ENCODE results near the gene C2CD2.

C2CD2 gene

DNA sequence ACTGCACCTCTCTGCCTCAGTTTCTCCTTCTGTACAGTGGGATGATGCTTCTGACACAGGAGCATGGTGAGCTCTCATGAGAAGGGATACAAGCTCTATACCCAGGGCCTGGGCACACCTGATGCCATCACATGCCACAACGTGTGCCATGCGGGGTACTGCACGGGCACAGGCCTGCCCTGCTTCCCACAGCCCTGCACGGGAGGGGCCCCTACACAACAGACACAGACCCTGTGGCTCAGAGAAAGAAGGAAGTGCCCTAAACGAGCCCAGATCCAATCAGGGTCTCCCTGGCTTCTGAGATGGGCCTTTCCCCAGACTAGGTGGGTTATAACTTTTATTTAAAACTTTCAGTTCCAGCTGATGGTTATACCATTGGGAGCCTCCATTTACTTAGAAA, 24.6 kb downstream of the C2CD2 start:
- DNase-seq = no peak

DNA sequence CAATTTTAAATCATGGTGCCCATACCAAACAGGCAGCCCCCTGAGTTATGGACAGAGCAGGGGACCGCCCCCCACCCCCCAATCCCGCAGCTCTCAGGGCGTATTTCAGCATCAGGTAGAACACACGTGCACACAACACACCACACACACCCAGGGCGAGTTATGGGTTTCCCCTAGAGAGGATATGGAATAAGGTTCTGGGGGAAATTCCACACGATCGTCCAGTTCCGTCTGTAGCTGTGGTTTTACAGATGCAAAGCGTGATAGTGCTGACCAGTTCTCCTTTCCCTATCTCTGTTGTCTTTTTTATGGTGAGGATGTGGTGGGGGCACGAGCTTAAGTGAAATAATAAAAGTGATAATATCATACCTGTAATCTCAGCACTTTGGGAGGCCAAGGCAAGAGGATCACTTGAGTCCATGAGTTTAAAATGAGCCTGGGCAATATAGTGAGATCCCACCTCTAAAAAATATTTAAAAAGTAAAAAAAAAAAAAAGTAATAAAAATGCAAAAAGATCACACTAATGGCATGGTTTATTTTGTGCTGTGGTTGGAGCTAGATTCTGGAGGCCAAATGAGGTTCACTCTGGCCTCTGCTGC, 25.1 kb downstream of the C2CD2 start:
- DNase-seq = no peak

DNA sequence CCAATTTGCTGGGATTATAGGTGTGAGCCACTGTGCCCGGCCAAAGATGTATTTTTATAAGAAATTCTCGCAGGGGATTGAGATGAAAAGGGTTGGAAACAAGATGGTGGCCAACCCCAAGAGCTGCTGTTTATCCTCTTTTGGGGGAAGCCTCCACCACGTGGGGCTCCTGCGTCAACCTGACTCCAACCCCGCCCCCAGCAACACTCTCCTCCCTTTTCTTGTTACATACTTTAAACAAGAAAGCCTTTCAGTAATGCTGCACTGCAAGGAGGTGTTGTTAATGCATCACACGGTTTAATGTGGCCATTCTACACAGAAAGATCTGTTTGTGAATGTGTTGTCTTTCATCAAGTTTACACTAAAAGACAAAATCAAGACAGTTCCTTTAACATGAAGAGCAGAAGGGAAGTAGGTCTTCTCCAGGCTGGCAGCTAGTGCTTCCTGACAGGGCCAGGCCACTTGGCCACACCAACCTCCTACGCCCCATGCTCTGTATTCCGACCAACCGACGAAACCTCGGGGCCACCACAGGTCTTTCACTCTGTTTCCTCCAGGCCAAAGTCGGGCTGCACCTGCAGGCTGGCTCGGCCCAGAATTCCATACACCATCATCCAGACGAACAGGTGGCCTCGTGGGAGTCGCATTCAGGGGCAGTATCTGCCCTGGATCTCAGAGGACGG, 25.9 kb downstream of the C2CD2 start:
- DNase-seq = no peak

DNA sequence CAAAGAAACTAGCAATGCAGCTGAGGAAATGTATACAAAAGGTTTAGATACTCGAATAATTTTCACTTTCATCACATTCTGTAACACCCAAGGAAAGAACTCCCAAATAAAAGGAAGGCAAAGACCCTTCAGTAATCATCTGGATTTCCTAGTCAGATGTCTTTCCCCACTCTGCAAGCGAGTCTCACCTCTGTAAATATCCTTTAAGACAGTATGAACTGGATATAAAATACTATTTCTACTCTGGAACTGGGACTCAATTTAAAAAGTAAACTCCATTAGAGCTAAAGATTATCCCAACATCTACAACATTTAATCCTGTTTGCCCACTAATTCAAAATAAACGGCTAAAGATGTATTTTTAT, 27.0 kb downstream of the C2CD2 start:
- DNase-seq = no peak

DNA sequence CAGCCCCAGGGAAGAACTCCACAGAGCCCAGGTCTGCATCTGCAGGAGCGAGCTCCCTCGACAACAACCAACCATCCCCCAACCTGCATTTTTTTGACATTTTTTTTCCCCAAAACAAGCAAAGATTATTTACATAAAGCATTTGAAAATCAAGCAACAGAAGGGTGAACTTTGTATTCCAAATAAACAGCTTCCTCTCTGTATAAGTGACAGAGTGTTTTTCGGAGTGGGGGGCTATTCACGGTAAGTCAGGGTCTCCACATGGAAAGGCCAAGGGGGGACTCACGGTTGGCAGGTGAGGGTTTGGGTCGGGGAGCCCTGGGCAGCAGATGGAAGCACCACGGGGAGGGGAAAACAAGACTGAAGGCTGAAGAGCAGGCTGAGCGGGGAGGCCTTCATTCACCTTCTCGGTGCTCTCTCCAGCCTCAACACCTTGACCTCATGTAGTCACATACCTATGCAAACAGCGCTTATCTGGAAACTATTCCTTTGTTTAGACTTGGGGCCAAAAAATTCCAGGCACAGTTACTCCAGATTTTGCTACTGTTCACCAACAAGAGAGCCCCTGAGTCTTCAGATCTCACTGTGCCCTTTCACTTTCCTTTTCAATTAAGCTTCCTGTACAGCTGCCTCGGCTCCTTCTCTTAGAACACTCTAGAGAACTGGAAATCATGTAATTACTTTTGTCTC, 27.6 kb downstream of the C2CD2 start:
- DNase-seq = no peak

DNA sequence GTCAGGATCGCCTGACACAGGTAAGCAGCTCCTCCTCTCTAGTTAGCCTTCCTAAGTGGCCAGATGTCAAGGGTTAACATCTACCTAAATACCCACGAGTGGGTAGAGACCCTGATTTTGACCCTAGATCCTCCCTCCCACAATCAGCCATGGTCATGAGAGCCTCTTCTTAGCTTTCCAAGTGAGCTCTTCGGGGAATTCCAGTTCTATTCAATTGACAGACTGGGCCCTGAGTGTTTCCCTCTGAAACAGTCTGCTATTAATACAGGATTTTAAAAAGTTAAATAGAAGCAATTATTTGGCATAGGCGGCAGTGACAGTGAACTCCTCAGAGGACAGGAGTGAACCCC, 28.1 kb downstream of the C2CD2 start:
- DNase-seq = no peak

DNA sequence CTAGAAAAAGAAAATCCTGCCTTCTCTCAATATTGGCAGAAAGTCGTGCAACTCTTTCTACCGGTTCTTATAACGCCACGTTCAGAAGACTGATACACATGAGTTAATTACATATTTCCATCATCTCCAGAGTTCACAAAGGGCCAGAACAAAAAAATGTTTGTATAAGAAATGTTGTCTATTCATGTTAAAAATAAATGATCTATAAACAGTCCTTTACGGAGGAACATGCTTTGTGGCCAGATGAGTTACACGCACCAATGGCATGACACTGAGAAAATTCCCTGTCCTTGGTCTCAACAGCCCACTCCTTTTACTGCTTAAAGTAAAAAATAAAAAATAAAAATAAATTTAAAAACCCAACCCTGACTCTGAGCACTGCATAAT, 29.5 kb downstream of the C2CD2 start:
- DNase-seq = no peak

DNA sequence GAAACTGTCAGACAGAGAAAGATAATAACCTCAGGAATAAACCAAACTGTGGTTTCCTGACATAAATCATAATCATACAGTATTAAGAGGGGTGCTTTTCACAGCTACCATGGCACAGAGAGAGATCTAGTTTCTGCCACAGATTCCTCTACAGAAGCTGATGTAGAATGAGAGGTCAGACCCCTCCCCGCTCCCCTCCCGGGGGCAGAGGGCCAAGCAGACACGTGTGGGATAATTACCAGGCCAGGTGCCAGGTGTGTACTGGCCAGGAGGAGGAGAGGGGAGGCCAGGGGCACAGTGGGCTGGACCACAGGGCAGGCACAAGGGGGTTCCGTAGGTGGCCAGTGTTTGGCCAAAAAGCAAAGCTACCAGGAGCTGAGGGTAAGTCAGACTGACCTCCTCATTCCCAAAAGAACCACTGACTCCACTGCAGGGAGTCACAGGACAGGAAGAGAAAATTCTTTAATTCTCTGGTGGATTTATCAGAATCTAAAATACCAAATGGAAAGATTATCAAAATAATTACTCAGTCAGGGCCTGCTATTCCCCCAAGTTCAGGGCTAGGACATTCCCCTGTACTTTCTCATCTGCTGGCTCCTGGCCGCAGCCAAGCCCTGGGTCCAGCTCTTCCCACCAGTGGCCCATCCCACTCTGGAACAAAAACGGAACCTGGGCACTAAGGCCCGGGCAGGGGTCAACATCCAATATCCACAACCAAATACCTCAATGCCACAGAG, 30.0 kb downstream of the C2CD2 start:
- DNase-seq = no peak

DNA sequence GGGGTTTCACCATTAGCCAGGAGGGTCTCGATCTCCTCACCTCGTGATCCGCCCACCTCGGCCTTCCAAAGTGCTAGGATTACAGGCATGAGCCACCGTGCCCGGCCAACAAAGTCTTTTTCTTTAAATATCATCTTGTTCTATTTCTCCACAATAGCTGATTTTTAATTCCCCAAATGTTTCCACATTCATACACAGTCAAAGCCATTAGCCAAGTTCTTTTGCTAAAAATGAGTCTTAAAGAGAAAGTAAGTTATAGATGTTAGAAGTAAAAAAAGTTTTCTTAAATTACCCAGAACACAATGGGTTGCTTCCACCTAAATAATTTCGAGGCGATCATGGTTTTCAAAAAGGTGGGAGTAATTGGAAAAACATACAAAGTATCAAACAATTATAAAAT, 30.6 kb downstream of the C2CD2 start:
- DNase-seq = no peak

DNA sequence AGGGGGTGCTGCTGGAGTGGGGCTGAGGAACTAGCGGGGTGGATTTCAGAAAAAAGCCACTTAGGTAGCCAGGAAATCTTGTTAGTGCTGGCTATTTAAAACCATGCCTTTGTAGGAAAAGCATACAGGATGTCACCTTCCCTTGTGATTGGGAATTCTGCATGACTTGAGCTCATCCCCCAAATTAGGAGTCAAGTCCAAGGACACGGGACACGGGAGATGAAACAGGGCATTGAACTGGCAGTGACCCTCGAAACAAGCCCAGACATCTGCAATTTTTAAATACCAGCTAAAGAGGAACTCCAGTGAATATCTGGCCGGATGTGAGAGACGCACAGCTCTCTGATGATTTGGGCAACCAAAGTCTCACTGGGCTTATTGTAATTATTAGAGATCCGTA, 32.8 kb downstream of the C2CD2 start:
- no peak for DNase-seq

DNA sequence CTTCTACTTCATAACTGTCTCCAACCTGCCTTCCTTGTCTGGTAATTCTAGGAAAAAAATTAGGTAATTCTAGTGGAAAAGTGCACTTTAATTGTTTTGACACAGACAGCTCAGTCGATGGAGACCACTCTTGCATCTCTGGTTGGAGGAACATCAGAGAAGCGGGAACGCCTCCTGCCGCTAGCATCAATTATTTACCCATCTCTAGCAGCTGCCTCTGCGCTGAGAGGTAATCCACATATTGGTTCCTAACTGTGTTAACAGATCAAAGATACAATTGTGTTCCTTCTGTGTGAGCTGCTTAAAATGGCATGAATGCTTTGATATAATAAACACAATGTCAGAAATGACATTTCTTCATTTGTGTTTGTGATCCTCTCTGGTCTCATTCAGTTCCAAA, 33.3 kb downstream of the C2CD2 start:
- DNase-seq = no peak

DNA sequence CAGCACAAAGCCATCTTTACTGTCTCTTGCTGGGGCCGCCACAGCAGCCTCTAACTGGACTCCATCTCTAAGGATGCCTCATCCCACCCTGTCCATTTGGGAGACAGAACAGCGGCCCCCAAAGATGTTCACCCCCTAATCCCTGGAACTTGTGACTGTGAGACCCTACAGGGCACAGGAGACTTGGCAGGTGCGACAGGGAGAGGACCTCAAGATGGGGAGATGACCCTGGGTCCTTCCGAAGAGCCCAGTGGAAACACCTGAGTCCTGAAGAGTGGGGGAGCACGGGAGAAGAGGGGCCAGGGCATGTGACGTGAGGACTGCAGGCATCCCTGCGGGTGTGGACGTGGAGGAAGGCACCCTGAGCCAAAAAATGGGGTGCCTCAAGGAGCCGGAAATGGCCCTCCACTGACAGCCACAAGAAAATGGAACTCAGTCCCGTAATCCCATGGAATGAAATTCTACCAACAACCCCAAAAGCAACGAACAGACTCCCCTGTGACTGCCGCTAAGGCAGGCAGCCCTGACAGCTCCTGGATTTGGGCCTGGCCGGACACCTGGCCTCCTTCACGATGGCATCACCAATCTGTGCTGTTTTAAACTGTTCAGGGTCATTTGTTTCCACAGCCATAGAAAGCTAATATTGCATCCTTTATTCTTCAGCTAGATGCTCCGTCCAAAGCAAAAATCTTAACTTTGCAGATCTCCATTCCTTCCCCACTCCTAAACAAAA, 34.0 kb downstream of the C2CD2 start:
- no peak for DNase-seq

DNA sequence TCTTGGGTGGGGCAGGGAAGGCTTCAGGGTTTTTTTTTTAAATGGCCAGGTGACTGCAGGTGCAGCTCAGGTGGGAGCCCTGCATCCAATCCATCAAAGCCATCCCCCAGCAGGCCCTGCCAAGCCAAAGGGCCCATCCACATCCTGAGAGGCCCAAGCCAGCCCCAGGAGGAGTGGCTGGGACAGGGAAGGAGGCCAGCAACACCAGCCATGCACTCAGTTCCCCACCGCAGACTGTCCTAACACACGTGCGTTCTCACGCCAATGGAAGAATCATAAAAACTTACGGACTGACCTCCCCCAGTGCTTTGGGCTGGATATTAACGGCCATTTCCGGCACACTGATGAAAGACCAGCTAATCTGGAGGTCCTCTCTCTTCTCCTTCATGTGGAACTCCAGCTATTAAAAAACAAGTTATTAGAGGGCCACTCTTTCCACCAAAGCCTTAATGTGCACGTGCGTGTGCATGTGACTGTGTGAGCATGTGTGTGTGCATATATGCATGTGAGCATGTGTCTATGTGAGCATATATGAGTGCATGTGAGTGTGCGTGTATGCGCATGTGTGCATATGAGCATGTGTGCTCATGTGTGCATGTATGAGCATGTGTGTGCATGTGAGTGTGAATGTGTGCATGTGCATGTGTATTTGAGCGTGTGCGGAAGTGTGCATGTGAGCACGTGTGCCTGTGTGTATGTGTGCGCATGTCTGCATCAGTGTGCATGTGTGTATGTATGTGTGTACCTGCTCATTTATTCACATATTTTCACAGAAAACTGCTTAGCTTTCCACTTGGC, 35.1 kb downstream of the C2CD2 start:
- no peak for DNase-seq

DNA sequence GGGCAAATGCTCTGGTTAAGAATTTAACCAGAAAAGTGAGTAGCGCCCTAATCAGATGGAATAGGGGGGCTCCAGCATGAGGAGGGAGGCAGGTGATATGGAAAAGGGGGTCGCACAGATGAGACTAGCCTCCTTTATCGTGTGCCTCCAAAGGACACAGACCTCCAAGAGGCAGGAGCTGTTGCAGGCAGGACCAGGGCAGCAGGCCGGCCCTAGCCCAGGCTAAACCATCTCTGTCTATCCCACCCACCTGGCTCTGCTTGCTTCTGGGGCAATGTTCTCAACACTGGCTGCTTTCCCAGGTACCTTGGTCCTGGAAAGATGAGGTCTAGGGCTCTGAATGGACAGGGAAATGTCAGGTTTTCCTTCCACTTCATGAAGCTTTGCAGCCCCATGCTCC, 36.3 kb downstream of the C2CD2 start:
- DNase-seq = no peak

DNA sequence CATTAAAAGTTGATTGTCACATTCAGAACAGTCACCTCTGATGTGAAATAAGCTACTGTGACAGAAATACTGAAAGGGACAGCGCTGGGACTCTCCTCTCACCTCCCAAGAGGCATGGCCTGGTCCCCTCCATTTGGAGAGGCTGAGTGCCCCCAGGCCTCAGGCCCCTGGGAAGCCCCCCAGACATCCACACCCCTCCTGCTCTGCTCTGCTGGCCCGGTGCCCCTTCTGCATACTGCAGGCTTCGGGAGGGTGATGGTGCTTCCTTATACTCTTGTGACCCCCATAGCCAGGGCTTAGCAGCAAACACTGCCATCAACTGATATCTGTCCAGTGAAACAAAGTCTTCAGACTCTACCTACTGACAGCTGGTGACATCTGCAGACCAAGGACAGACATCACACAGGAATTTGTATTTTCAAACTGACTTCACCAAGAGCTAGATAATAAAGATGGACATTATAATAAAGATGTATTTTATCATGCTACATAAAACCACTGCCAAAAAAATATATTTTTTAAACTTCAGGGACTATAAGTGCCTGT, 36.9 kb downstream of the C2CD2 start:
- no peak for DNase-seq

DNA sequence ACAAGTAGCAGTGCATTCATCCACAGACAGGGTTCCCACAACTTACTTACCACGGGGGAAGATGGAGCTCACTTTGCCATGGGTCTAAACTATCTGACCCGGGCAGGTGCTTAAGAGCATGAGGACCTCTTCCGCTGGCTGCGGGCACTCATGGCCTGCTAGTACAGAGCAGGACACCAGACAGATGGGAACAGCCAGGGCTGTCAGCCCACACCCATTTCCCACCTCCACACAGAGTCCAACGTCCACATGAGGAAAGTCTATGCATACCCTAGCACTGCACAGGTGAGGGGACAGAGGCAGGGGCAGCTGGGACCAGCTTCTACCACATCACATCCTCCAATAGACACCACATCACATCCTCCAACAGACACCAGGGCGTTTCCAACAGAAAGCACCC, 38.9 kb downstream of the C2CD2 start:
- no peak for DNase-seq

DNA sequence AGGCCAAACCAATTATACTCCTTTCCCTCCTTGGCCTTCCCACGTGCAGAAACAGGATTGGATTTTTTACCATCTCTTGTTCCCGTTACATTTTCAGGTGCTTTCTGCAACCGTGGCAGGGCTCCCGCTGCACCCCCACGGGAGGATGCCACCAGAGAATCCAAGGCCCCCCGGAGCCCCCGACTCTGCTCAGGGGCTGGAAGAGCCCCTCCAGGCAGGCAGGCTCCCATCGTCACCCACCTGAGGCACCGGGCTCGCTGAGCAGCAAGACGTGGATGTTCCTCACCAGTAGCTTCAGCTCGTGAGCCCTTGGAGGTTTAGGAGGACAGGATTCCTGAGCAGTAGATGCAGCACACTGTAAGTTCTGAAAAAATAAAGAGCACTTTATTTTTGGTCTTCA, 39.5 kb downstream of the C2CD2 start:
- no peak for DNase-seq

DNA sequence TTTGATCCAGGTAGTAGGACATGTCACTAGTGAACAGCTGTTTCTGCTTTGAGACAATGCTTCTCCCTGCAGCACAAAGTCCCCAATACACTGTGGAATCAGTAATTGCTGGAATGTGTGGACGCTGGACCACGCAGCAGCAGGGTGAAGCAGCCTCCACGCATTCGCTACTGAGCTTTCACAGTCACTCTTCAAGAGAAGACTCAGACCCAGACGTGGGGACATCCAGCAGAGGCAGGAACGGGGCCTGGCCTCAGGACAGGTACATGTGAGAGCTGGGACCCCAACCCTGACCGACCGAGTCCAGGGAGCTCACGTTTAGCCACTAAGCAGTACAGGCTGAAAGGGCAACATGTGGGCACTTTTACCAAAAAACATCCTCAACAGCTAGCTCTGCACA, 40.6 kb downstream of the C2CD2 start:
- no peak for DNase-seq

DNA sequence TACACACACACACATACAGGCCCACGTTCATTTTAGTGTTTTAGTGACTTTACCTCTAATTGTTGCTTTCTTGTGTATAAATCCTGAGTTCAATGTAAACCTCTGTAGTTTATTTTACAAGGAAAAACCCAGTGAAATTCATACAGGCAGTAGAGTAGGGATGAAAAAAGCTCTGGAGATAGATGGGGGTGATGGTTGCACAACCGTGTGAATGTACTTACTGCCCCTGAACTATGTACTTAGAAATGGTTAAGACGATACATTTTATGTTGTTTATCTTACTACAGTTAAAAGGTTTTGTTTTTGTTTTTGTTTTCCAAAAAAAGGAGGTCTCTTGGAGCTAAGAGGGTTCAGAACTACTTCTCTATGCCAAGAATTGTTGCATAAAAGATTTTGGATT, 45.0 kb downstream of the C2CD2 start:
- DNase-seq = no peak

DNA sequence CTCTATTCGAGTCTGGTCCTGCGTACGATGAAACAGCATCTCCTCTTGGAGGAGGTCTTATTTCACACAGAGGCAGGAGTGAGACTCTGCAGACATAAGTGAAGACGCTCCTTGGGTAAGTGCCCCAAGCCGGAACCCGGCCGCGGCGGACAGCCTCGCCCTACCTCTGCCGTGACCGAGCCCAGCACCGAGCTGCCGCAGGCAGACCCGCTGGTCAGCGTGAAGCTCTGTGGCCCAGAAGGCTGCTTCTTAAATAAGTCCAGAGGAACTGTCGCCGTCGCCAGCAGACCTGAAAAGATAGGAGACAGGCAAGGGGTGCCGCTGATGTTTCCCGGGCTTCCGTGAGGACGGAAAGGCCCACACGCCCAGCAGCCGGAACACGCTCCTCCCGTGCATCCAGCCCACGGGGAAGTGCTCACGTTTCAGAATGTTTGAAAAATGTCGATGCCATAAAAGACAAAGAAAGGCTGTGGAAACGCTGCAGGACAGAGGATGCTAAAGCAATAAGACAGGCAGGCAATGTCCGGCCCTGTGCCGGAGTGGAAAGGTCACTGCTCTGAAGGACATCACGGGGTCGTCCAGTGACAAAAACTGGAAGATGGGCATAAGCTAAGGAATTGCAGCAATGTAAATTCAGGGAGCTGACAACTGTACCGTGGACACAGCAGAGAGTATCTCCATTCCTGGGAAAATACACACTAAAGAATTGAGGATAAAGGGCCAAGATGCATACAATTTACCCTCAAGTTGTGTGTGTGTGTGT, 46.1 kb downstream of the C2CD2 start:
- DNase-seq = no peak

DNA sequence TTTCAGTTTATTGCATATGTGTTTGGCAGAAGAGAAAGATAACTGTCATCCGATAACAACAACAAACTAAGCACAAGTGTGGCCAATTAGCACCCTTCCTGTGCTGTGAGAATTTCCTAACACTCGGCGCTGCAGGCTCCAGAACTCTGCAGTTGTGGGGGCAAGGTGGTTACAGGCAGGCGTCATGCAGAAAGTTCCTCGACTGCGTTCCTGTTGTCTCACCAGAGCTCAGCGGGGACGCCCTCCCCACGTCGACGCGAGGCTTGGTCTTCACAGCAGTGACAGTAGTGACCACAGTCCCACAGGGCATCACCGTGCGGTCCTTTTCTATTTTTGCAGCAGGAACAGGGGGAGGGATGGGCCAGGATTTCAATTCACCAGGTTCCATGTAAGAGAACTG, 47.0 kb downstream of the C2CD2 start:
- DNase-seq = no peak
